ENCODE data around the gene CDK2. TPM values are rescaled to one million over a fixed set of nuclear protein-coding genes. Genes with fewer than 3 reads are reported as not detected.

Gene CDK2
- polyA plus RNA-seq, 1 of the 3 experiments (the other 2 are of a cell fraction) = 43.3 TPM

GRCh38 chr12:55933169-55933798, 33.3 kb upstream of the CDK2 start:
- H4K20me1 ChIP-seq (ENCODE audit: insufficient read depth) = no peaks in the 10 kb centered on the region
- H3K9ac ChIP-seq = peak overlapping the region; percentile 69
- H3K27ac ChIP-seq (ENCODE audit: low read depth in 2 of 2, low read length in 1 of 2) = peak overlapping the region; percentile 4 to 69; a peak in 3 of 4 replicates
- H3K4me2 ChIP-seq = peak overlapping the region; percentile 90
- peaks cover 41% of the 10 kb centered on the region for H3K79me2 ChIP-seq (ENCODE audit: insufficient read depth)
- DNase-seq = no peak
- WGBS (ENCODE audit: low lambda C conversion rate) = 50% methylated on average over 7 of the region's 7 CpGs
- H3K27me3 ChIP-seq (ENCODE audit: insufficient read depth) = no peaks in the 10 kb centered on the region
- peaks cover 10% of the 10 kb centered on the region for H3F3A ChIP-seq (replicated peaks; ENCODE audit: insufficient read depth)
- POLR2A ChIA-PET = interaction anchor here (1.2 kb wide), 1 partner anchor 104 kb away, joined by 4 read pairs; the partner anchor contains the start of gene DNAJC14
- CTCF ChIA-PET = interaction anchor here (0.7 to 10.8 kb wide), 7 partner anchors 22 to 195 kb away, joined by 3 to 96 read pairs (median 5); partner anchors contain the start of gene RAB5B
- no peak overlapping the region for H2AFZ ChIP-seq (ENCODE audit: low read depth)
- H3K9me3 ChIP-seq = no peaks in the 10 kb centered on the region
- peaks cover 0 to 6% of the 10 kb centered on the region in 2 experiments for H3K36me3 ChIP-seq (replicated peaks in 1 of 2; ENCODE audit: control insufficient read depth in 1 of 2, insufficient read depth in 2 of 2, low read length in 1 of 2)
- H3K4me3 ChIP-seq (ENCODE audit: low read depth in 2 of 2, low read length in 1 of 2) = peak overlapping the region; percentile 64 to 72; a peak in 3 of 4 replicates
- H3K9me2 ChIP-seq = no peaks in the 10 kb centered on the region
- peaks cover 19 to 29% of the 10 kb centered on the region in 2 experiments; a peak in 3 of 4 replicates for H3K4me1 ChIP-seq (ENCODE audit: control insufficient read depth in 1 of 2, insufficient read depth in 2 of 2, low read depth in 1 of 2, low read length in 1 of 2)
- TF ChIP-seq REST (IDR thresholded peaks at IDR 0.05; ENCODE audit: low read depth, low read length) (no peak), FOXM1 (IDR thresholded peaks at IDR 0.05; ENCODE audit: low read depth) (no peak), YY1 (IDR thresholded peaks at IDR 0.05; ENCODE audit: low read depth) (no peak), CHD2 (IDR thresholded peaks at IDR 0.05; ENCODE audit: low read length, partially characterized antibody) (no peak), JUND (IDR thresholded peaks at IDR 0.05) (peak; percentile 48; the same call in 1 of the 2 replicates), FOXJ3 (CRISPR knock-in tag; IDR thresholded peaks at IDR 0.05) (no peak), MXI1 (IDR thresholded peaks at IDR 0.05; ENCODE audit: low read depth, low read length) (no peak), FOSL2 (IDR thresholded peaks at IDR 0.05; ENCODE audit: borderline replicate concordance, low read depth) (peak; percentile 67), POLR2AphosphoS5 (IDR thresholded peaks at IDR 0.05; ENCODE audit: low read depth, low read length) (peak; percentile 45; the same call in 1 of the 2 replicates), EZH2phosphoT487 (IDR thresholded peaks at IDR 0.05; ENCODE audit: borderline replicate concordance, low read depth) (no peak), MAX (IDR thresholded peaks at IDR 0.05; ENCODE audit: low read depth) (peak; percentile 42; the same call in 1 of the 2 replicates), ELF1 (IDR thresholded peaks at IDR 0.05) (no peak), RCOR1 (IDR thresholded peaks at IDR 0.05; ENCODE audit: low read length) (no peak), SIN3A (IDR thresholded peaks at IDR 0.05; ENCODE audit: borderline replicate concordance, low read depth, low read length) (no peak), GATA2 (CRISPR knock-in tag; IDR thresholded peaks at IDR 0.05) (no peak), RXRA (IDR thresholded peaks at IDR 0.05; ENCODE audit: borderline replicate concordance, low read depth) (no peak), RFX5 (IDR thresholded peaks at IDR 0.05; ENCODE audit: low read length) (no peak), RAD21 (IDR thresholded peaks at IDR 0.05; ENCODE audit: low read length) (no peak)
- TF ChIP-seq, protein P1, sequence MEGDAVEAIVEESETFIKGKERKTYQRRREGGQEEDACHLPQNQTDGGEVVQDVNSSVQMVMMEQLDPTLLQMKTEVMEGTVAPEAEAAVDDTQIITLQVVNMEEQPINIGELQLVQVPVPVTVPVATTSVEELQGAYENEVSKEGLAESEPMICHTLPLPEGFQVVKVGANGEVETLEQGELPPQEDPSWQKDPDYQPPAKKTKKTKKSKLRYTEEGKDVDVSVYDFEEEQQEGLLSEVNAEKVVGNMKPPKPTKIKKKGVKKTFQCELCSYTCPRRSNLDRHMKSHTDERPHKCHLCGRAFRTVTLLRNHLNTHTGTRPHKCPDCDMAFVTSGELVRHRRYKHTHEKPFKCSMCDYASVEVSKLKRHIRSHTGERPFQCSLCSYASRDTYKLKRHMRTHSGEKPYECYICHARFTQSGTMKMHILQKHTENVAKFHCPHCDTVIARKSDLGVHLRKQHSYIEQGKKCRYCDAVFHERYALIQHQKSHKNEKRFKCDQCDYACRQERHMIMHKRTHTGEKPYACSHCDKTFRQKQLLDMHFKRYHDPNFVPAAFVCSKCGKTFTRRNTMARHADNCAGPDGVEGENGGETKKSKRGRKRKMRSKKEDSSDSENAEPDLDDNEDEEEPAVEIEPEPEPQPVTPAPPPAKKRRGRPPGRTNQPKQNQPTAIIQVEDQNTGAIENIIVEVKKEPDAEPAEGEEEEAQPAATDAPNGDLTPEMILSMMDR (IDR thresholded peaks at IDR 0.05) = no peak
- TF ChIP-seq, protein P2, sequence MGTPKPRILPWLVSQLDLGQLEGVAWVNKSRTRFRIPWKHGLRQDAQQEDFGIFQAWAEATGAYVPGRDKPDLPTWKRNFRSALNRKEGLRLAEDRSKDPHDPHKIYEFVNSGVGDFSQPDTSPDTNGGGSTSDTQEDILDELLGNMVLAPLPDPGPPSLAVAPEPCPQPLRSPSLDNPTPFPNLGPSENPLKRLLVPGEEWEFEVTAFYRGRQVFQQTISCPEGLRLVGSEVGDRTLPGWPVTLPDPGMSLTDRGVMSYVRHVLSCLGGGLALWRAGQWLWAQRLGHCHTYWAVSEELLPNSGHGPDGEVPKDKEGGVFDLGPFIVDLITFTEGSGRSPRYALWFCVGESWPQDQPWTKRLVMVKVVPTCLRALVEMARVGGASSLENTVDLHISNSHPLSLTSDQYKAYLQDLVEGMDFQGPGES (IDR thresholded peaks at IDR 0.05; ENCODE audit: low read depth, low read length) = no peak
